K562 (cell line): ENCODE measurements around the gene LY6G6F. TPM values are rescaled to one million over a fixed set of nuclear protein-coding genes. Genes with fewer than 3 reads are reported as not detected.

ENCODE experiments used
- ARID4B ChIP-seq: sonication (generic); formaldehyde crosslinking; IDR thresholded peaks from 2 replicates; pipeline ENCODE4 v1.8.0; 2022; ENCODE audit warnings: mild to moderate bottlenecking, missing genetic modification reagents
- FOXP1 ChIP-seq: sonication (generic); formaldehyde crosslinking; IDR thresholded peaks from 2 replicates; pipeline ENCODE4 v1.8.0; 2022; ENCODE audit warnings: mild to moderate bottlenecking, missing genetic modification reagents
- FOXP4 ChIP-seq: sonication (generic); formaldehyde crosslinking; IDR thresholded peaks from 2 replicates; pipeline ENCODE4 v1.8.0; 2022; ENCODE audit warnings: mild to moderate bottlenecking, missing genetic modification reagents, borderline replicate concordance
- HBP1 ChIP-seq: fragments of 450-650 bp; formaldehyde crosslinking; IDR thresholded peaks from 2 replicates; pipeline ENCODE4 v1.4.0; 2022; ENCODE audit warnings: missing genetic modification characterization
- HDAC6 ChIP-seq: IDR thresholded peaks from 2 replicates; pipeline ENCODE4 v1.6.1; 2012; ENCODE audit warnings: low read depth, mild to moderate bottlenecking, control low read depth, inconsistent platforms, low read length, moderate library complexity
- HDGF ChIP-seq: fragments of 450-650 bp; IDR thresholded peaks from 2 replicates; pipeline ENCODE4 v1.6.1; 2016
- MYNN ChIP-seq, 2 experiments: sonication (generic); formaldehyde crosslinking in 1 of 2; IDR thresholded peaks; 2 replicates each; pipeline versions ENCODE4 v1.5.0 to v1.6.1; 2016 to 2020; ENCODE audit warnings: antibody characterized with exemption in 1 of 2, missing genetic modification reagents in 1 of 2
- NR2F6 ChIP-seq: fragments of 450-650 bp; formaldehyde crosslinking; IDR thresholded peaks from 2 replicates; pipeline ENCODE4 v1.4.0; 2020; ENCODE audit warnings: mild to moderate bottlenecking
- PHB2 ChIP-seq: fragments of 450-650 bp; IDR thresholded peaks from 2 replicates; pipeline ENCODE4 v1.6.1; 2017; ENCODE audit warnings: low read depth
- RERE ChIP-seq: sonication (generic); formaldehyde crosslinking; IDR thresholded peaks from 2 replicates; pipeline ENCODE4 v1.8.0; 2023; ENCODE audit warnings: missing genetic modification reagents, mild to moderate bottlenecking, borderline replicate concordance
- polyA plus RNA-seq, 8 experiments: library from polyadenylated mRNA; depleted of rRNA in 4 of 8; stranded (reverse) in 5 of 8; unstranded in 3 of 8; fragments of >200 nt; fragmentation: Nextera tagmentation in 2 of 8; fragmentation: Illumina TruSeq in 1 of 8; extraction: Ambion mirVana in 2 of 8; extraction: Trizol in 1 of 8; gene quantifications; 2 replicates each; pipeline versions ENCODE4 v1.2.1 to v1.2.3, GENCODE V29; 2011 to 2014; ENCODE audit warnings: inconsistent platforms in 1 of 8, missing spikeins in 1 of 8
- total RNA-seq, 7 experiments: library from RNA; depleted of rRNA in 6 of 7; stranded (reverse); fragments of >200 nt in 6 of 7; fragmentation: Illumina TruSeq in 2 of 7; extraction: Trizol in 2 of 7; gene quantifications; 2 replicates each; pipeline versions ENCODE4 v1.2.1 to v1.2.3, GENCODE V29; 2011 to 2021; ENCODE audit warnings: low replicate concordance in 1 of 7

The LY6G6F gene
- total and polyA plus RNA-seq, 9 of the 15 experiments (the other 6 are each of a cell fraction or from before 2014, with no cell fraction given), result 0.14 to 0.50 (median 0.28) TPM; not detected in 2

- TF ChIP-seq RERE (CRISPR knock-in tag) (peak; percentile 9; the same call in 1 of the 2 replicates), HDAC6 (0 out of 2 replicates have a peak, but pooled peaks have one; percentile 60), FOXP4 (0 out of 2 replicates have a peak, but pooled peaks have one; percentile 42), ARID4B (peak; percentile 71; the same call in 1 of the 2 replicates), HDGF (0 out of 2 replicates have a peak, but pooled peaks have one; percentile 76), PHB2 (no peak), MYNN (IDR thresholded peaks at IDR 0.05) (peak; percentile 38; the same call in 1 of the 2 replicates), MYNN (CRISPR knock-in tag; IDR thresholded peaks at IDR 0.05) (no peak), NR2F6 (CRISPR knock-in tag) (no peak), HBP1 (CRISPR knock-in tag) (peak; percentile 10; the same call in 1 of the 2 replicates), FOXP1 (CRISPR knock-in tag) (peak; percentile 69; the same call in 1 of the 2 replicates)
Measured at GRCh38 chr6:31701666-31702404, 4.8 kb upstream of the LY6G6F start (continued).
